ENCODE data around the gene ID2.
A peak's percentile ranks its signal among the peaks of the same experiment; 100 is the strongest.

ID2 gene, protein sequence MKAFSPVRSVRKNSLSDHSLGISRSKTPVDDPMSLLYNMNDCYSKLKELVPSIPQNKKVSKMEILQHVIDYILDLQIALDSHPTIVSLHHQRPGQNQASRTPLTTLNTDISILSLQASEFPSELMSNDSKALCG

DNA sequence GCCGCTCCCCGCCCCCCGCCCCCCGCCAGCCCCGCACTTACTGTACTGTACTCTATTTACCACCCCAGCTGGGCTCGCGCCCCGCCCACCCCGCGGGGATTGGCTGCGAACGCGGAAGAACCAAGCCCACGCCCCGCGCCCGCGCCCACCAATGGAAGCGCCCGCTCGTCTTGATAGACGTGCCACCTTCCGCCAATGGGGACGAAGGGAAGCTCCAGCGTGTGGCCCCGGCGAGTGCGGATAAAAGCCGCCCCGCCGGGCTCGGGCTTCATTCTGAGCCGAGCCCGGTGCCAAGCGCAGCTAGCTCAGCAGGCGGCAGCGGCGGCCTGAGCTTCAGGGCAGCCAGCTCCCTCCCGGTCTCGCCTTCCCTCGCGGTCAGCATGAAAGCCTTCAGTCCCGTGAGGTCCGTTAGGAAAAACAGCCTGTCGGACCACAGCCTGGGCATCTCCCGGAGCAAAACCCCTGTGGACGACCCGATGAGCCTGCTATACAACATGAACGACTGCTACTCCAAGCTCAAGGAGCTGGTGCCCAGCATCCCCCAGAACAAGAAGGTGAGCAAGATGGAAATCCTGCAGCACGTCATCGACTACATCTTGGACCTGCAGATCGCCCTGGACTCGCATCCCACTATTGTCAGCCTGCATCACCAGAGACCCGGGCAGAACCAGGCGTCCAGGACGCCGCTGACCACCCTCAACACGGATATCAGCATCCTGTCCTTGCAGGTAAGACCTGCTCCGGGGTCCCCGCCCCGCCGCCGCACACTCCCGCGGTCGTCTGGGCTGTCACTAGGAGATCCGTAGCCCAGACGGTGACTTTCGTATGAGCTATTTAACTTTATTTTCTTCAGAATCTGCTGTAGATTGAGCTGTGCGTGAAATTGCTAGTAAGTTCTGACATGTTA, at the start of gene ID2:
Gene ID2 (plus strand): TSS at position 271 of the 907 bp plus-strand sequence. CDS start 110 bp downstream, at position 381.
- H3K4me3 ChIP-seq (ENCODE audit: low read length), result peak within 1 kb of the TSS; percentile 99
- peak; percentile 95 for DNase-seq (ENCODE audit: low read depth)
- TF ChIP-seq, protein P1, sequence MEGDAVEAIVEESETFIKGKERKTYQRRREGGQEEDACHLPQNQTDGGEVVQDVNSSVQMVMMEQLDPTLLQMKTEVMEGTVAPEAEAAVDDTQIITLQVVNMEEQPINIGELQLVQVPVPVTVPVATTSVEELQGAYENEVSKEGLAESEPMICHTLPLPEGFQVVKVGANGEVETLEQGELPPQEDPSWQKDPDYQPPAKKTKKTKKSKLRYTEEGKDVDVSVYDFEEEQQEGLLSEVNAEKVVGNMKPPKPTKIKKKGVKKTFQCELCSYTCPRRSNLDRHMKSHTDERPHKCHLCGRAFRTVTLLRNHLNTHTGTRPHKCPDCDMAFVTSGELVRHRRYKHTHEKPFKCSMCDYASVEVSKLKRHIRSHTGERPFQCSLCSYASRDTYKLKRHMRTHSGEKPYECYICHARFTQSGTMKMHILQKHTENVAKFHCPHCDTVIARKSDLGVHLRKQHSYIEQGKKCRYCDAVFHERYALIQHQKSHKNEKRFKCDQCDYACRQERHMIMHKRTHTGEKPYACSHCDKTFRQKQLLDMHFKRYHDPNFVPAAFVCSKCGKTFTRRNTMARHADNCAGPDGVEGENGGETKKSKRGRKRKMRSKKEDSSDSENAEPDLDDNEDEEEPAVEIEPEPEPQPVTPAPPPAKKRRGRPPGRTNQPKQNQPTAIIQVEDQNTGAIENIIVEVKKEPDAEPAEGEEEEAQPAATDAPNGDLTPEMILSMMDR (conservative IDR thresholded peaks at IDR 0.05; ENCODE audit: low read depth, low read length), result no peak

DNA sequence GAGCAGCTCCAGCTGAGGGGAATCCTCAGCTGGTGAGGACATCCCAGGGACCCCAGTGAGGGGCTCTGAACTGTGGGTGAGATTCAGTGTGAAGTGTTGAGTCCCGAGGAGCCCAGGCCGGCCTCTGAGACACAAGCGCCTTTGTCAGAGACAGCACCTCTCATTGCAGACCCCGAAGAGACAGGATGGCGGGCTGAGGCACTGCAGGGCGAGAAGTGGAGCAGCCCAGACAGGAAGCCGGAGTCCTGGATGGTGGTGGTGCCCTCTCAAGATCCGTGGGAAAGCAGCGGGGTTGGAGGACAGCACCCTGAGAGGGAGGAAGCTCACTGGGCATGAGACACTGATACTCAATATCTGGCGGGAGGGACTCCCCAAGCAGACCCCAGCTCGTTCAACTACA, 49.1 kb upstream of the ID2 start:
- DNase-seq (ENCODE audit: low read depth), result no peak
- TF ChIP-seq, protein P1 (conservative IDR thresholded peaks at IDR 0.05; ENCODE audit: low read depth, low read length), result no peak

DNA sequence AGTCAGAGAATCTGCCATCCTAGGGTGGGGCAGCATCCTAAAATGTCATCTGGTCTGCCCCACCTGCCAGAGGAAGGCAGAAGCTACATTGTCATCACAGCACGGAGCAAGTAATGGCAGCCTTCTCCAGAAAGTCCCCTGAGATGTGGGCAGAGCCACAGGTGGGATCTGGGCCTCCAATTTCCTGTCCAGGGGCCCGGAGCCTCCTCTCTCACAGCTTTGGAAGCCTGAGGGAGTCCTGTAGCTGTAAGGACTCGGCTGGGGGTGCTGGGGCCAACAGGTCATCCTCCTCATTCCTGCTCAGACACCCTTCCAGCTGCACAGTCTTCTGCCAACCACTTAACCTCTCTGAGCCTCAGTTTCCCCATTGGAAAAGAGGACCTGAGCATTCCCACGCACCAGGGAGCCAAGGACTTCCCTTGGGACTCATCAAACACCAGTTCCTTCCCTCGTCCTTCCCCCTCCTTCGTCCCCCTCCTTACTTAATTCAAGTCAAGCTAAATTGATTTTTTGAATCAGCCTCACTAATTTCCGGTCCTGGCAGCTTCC, 48.6 kb upstream of the ID2 start:
- no peak overlapping the region for H3K4me3 ChIP-seq (ENCODE audit: low read length)
- TF ChIP-seq, protein P1 (conservative IDR thresholded peaks at IDR 0.05; ENCODE audit: low read depth, low read length), result no peak
- DNase-seq (ENCODE audit: low read depth), result no peak

More for the DNA sequence above, 49.1 kb upstream of the ID2 start:
- no peak overlapping the region for H3K4me3 ChIP-seq (ENCODE audit: low read length)

DNA sequence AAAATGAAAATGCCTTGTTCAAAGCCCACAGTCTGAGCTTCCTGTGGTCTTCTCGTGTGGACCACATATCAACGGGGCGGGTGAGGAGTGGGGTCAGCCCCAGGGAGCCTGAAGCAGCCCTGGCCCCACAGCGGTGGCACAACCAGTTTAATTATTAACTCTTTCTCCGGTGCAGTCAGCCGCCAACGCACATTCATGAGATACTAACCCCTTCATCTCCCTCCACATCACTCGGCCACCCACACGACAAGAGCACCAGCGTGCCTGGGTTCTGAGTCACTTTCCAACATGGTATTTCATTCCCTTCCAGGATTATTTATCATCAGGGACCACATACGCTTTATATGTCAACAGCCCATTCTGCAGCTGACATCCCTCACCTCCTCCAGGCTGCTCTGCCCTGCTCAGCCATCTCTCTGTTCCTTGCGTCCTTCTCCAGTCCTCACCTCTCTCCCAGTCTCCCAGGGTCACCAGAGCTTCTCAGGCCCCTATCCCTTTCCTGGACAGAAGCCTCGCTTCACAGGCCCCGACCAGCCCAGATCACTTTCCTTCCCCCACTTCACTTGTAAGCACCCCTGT, 48.0 kb upstream of the ID2 start:
- no peak for DNase-seq (ENCODE audit: low read depth)
- TF ChIP-seq, protein P1 (conservative IDR thresholded peaks at IDR 0.05; ENCODE audit: low read depth, low read length), result no peak
- no peak overlapping the region for H3K4me3 ChIP-seq (ENCODE audit: low read length)

DNA sequence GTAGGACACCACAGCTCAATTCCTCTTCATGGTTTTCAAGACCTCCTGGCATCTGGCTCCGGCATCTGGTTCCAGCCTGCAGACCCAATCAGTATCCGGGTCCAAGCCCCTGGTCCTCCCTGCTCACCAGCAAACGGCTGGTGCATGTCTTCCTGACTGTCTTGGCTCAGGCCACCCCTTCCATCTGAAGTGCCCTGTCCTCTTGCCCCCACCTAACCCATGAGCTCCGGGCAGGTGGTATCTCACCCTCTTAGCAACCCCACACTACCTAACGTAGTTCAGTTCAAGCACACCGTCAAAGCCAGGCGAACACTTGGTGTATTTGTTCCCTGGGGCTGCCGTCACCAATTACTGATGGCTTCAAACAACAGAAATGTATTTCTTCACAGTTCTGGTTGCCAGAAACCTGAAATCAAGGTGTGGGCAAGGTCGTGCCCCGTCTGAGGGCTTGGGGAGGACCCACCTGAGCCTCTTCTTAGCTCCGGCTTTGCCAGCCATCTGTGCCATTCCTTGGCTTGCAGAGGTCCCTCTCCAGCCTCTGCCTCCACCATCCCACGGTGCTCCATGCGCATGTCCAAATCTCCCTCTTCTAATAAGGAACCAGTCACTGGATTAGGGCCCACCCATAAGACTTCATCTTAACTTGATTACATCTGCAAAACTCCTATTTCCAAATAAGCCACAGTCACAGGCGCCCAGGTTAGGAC, 47.2 kb upstream of the ID2 start:
- no peak overlapping the region for H3K4me3 ChIP-seq (ENCODE audit: low read length)
- TF ChIP-seq, protein P1 (conservative IDR thresholded peaks at IDR 0.05; ENCODE audit: low read depth, low read length), result no peak
- DNase-seq (ENCODE audit: low read depth), result no peak

DNA sequence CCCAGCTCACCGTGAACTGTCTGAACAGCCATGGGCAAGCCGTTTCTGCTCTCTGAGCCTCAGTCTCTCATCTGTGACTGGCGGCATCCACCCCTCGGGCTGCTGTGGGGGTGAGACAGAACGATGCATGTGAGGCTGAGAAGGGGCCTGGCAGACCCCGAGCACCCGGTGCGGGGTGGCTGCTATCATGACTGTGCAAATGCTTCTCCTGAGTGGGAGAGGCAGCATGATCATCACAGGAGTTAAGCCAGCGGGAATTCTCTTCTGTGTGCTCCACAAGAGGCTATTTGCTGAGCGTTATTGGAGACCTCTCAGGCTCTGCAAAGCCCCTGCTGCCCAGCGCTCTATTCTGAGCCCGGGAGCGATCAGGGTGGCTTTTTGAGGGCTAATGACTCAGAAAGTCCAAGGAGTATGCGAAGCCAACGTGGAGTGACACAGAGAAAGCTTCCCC, 45.8 kb upstream of the ID2 start:
- no peak for DNase-seq (ENCODE audit: low read depth)
- no peak overlapping the region for H3K4me3 ChIP-seq (ENCODE audit: low read length)
- TF ChIP-seq, protein P1 (conservative IDR thresholded peaks at IDR 0.05; ENCODE audit: low read depth, low read length), result no peak

Data from retinal pigment epithelial cell (primary cell).